T-helper 2 cell treated with Interferon-gamma antibody and Interleukin-4, amounts not matched to agents 5 μg/mL and 100 μg/mL, for 36 hours (primary cell): ENCODE data around the gene PPARG.
A peak's percentile ranks its signal among the peaks of the same experiment; 100 is the strongest.
"Not testable (repeated sequence)": the region's sequence is repeated elsewhere in the genome, so short reads cannot be mapped to it uniquely, and the experiment has no call there.

ENCODE experiments used
- DNase-seq: peaks from one replicate; pipeline ENCODE4 v3.0.0; 2021; ENCODE audit warnings: low spot score
- H3K27ac Mint-ChIP-seq: one replicate; pipeline ENCODE4 v1.8.0; 2021; ENCODE audit warnings: mild to moderate bottlenecking, mixed read lengths
- H3K27me3 Mint-ChIP-seq: one replicate; pipeline ENCODE4 v1.8.0; 2021; ENCODE audit warnings: low read depth, mixed read lengths
- H3K36me3 Mint-ChIP-seq: one replicate; pipeline ENCODE4 v1.8.0; 2021; ENCODE audit warnings: low read depth, mixed read lengths
- H3K4me1 Mint-ChIP-seq: one replicate; pipeline ENCODE4 v1.8.0; 2021; ENCODE audit warnings: low read depth, mixed read lengths
- H3K4me3 Mint-ChIP-seq: one replicate; pipeline ENCODE4 v1.8.0; 2022; ENCODE audit warnings: mild to moderate bottlenecking, moderate library complexity, mixed read lengths
- H3K9me3 Mint-ChIP-seq: one replicate; pipeline ENCODE4 v1.8.0; 2021; ENCODE audit warnings: mixed read lengths

The PPARG gene

DNA sequence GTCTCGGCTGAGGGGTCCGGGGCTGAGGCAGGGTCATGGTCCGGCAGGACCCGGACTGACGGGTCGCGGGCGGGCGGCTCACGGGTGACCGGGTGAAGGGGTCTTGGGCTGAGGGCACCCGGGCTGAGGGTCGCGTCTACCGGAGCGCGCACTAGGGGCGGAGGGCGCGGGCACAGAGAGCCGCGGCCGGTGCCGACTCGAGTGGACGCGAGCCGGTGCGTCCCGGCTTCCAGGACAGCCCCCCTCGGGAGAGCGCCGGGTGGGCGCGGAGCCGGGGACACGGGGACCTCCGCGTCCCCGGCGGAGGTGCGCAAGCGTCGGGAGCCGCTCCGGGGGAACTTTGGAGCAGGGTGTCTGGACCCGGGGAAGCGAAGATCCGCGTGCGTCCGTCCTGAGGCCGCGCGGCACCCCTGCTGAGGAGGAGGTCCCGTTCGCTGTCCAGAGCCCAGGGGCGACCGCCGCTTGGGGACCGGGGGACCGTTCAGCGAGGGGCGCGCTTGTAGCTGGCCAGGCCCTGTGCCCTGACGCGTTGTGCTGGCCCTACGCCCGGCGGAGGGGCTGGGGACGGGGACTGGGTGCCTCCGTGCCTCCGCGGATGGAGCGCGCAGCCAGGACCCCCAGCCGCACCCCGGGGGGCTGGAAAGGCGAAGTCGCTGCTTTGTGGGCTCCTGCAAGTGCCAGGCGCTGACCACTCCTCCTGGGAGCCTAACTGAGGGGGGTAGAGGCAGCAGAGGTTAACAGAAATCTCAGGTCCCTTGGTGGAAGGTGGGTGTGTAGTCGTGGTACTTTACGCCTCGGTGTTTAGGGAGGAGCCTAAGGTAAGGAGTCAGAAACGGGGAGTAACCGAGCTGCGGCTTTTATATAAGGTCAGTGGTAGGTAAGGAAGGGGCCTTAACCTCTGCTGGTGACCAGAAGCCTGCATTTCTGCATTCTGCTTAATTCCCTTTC lies at the start of gene PPARG:
Gene PPARG (plus strand): TSS at position 889 of the 948 bp plus-strand sequence. CDS start 90,642 bp downstream, outside the sequence.
- H3K4me3 Mint-ChIP-seq, result peak within 1 kb of the TSS; percentile 65
- H3K4me1 Mint-ChIP-seq, result peaks cover 6% of the 10 kb centered on the region
- H3K27me3 Mint-ChIP-seq, result peaks cover 35% of the 10 kb centered on the region
- no peaks in the 10 kb centered on the region for H3K9me3 Mint-ChIP-seq
- H3K36me3 Mint-ChIP-seq, result no peaks in the 10 kb centered on the region
- H3K27ac Mint-ChIP-seq, result no peak within 1 kb of the TSS
- peak; percentile 52 for DNase-seq

DNA sequence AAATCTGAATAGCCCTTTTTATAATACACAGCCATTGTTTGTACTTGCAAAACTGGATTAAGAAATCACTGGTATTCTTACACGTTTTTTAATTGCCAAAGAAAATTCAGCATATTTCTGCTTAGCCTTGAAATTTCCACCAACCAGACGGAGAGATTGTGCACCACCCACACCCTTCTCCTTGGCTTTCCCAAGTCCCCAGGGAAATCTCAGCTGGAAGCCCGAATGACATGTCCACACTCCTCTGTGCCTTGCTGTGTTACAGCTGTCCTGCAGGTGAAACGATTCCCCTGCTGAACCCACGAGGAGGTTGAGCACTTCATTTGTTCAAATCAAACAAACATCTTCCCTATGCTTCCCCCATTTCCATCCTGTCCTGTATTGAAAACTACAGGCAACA lies 49.6 kb upstream of the PPARG start:
- Mint-ChIP-seq H3K36me3 (no peaks in the 10 kb centered on the region), H3K4me3 (no peak overlapping the region), H3K9me3 (no peaks in the 10 kb centered on the region), H3K27ac (no peak overlapping the region), H3K4me1 (no peaks in the 10 kb centered on the region), H3K27me3 (no peaks in the 10 kb centered on the region)
- no peak for DNase-seq

- Mint-ChIP-seq H3K9me3 (peaks cover 5% of the 10 kb centered on the region), H3K27me3 (peaks cover 9% of the 10 kb centered on the region), H3K4me3 (no peak overlapping the region), H3K36me3 (no peaks in the 10 kb centered on the region), H3K27ac (no peak overlapping the region), H3K4me1 (peaks cover 9% of the 10 kb centered on the region)
- no peak for DNase-seq
These were observed 46.1 kb upstream of the PPARG start for GRCh38 chr3:12242772-12243171.

- H3K9me3 Mint-ChIP-seq, result peaks cover 19% of the 10 kb centered on the region
- H3K4me1 Mint-ChIP-seq, result peaks cover 9% of the 10 kb centered on the region
- no peak for DNase-seq
- peak overlapping the region; percentile 76 for H3K27ac Mint-ChIP-seq
- no peaks in the 10 kb centered on the region for H3K36me3 Mint-ChIP-seq
- H3K27me3 Mint-ChIP-seq, result peaks cover 15% of the 10 kb centered on the region
- peak overlapping the region; percentile 23 for H3K4me3 Mint-ChIP-seq
These were observed 42.2 kb upstream of the PPARG start for GRCh38 chr3:12246497-12247163.

GRCh38 chr3:12247411-12247810 lies 41.5 kb upstream of the PPARG start:
- Mint-ChIP-seq H3K27ac (no peak overlapping the region), H3K36me3 (no peaks in the 10 kb centered on the region), H3K4me1 (peaks cover 9% of the 10 kb centered on the region), H3K9me3 (peaks cover 19% of the 10 kb centered on the region), H3K27me3 (peaks cover 15% of the 10 kb centered on the region), H3K4me3 (no peak overlapping the region)
- no peak for DNase-seq

DNA sequence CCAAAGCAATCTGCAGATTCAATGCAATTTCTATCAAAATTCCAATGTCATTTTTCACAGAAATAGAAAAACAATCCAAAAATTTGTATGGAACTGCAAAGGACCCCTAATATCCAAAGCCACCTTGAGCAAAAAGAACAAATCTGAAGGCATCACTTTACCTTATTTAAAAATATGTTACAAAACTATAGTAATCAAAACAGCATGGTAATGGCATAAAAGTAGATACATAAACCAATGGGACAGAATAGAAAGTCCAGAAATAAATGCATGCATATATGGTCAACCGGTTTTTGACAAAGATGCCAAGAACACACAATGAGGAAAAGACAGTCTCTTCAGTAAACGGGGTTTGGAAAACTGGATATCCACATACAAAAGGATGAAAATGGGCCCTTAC lies 39.4 kb upstream of the PPARG start:
- H3K4me1 Mint-ChIP-seq, result peaks cover 9% of the 10 kb centered on the region
- peaks cover 22% of the 10 kb centered on the region for H3K27me3 Mint-ChIP-seq
- H3K9me3 Mint-ChIP-seq, result peaks cover 19% of the 10 kb centered on the region
- no peak overlapping the region for H3K4me3 Mint-ChIP-seq
- no peak for DNase-seq
- H3K27ac Mint-ChIP-seq, result no peak overlapping the region
- H3K36me3 Mint-ChIP-seq, result no peaks in the 10 kb centered on the region

GRCh38 chr3:12252889-12253288 lies 36.0 kb upstream of the PPARG start:
- DNase-seq, result no peak
- no peaks in the 10 kb centered on the region for H3K4me1 Mint-ChIP-seq
- no peak overlapping the region for H3K27ac Mint-ChIP-seq
- H3K27me3 Mint-ChIP-seq, result peaks cover 13% of the 10 kb centered on the region
- no peak overlapping the region for H3K4me3 Mint-ChIP-seq
- H3K9me3 Mint-ChIP-seq, result peaks cover 15% of the 10 kb centered on the region
- H3K36me3 Mint-ChIP-seq, result no peaks in the 10 kb centered on the region

GRCh38 chr3:12253516-12254343 lies 35.1 kb upstream of the PPARG start:
- Mint-ChIP-seq H3K4me3 (no peak overlapping the region), H3K4me1 (no peaks in the 10 kb centered on the region), H3K9me3 (peaks cover 14% of the 10 kb centered on the region), H3K36me3 (no peaks in the 10 kb centered on the region), H3K27ac (no peak overlapping the region), H3K27me3 (peaks cover 13% of the 10 kb centered on the region)
- DNase-seq, result no peak

DNA sequence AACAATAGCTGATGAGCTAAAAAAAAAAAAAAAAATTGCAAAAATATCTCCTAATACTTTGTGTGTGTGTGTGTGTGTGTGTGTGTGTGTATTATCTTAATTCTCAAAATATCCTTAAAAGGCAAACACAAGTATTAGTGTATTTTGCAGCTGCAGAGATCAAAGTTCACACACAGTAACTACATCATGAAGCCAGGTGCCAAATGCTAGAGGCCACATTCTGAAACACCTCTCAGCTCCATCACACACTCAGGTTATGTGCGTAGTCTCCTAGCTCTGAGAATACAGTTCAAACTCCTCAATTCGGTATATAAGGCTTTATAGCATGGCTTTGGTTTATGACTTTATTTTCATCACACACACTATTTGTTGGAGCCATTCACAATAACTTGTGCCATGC lies 33.5 kb upstream of the PPARG start:
- no peak overlapping the region for H3K27ac Mint-ChIP-seq
- H3K4me1 Mint-ChIP-seq, result no peaks in the 10 kb centered on the region
- H3K27me3 Mint-ChIP-seq, result peaks cover 6% of the 10 kb centered on the region
- H3K4me3 Mint-ChIP-seq, result no peak overlapping the region
- no peaks in the 10 kb centered on the region for H3K9me3 Mint-ChIP-seq
- no peak for DNase-seq
- no peaks in the 10 kb centered on the region for H3K36me3 Mint-ChIP-seq

DNA sequence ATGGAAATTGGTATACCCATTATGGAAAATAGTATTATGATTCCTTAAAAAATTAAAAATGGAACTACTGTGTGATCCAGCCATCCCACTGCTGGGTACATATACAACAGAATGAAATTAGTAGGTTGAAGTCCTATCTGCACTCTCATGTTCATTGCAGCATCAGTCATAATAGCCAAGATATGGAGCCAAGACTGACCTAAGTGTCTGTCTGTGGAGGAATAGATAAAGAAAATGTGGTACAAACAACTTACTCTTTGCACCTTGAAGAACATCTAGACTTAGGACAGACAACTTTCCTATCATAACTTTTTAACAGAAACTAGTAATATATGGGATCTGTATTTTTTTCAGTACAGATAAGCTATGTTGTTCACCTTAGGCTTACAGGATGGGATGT lies 30.0 kb upstream of the PPARG start:
- no peak overlapping the region for H3K4me3 Mint-ChIP-seq
- H3K36me3 Mint-ChIP-seq, result no peaks in the 10 kb centered on the region
- no peak for DNase-seq
- no peak overlapping the region for H3K27ac Mint-ChIP-seq
- H3K4me1 Mint-ChIP-seq, result no peaks in the 10 kb centered on the region
- H3K9me3 Mint-ChIP-seq, result no peaks in the 10 kb centered on the region
- H3K27me3 Mint-ChIP-seq, result peaks cover 3% of the 10 kb centered on the region

DNA sequence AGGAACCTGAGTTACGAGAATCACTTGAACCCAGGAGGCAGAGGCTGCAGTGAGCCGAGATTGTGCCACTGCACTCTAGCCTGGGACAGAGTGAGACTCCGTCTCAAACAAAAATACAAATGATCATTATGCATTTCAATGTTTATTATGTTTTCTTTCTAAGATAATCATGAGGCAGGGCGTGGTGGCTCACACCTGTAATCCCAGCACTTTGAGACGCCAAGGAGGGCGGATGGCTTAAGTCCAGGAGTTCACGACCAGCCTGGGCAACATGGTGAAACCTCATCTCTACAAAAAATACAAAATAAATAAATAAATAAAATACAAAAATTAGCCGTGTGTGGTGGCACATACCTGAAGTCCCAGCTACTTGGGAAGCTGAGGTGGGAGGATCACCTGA lies 26.7 kb upstream of the PPARG start:
- H3K4me1 Mint-ChIP-seq, H3K9me3 Mint-ChIP-seq, DNase-seq, H3K27ac Mint-ChIP-seq, H3K36me3 Mint-ChIP-seq, H3K4me3 Mint-ChIP-seq: not testable (repeated sequence)
- peaks cover 10% of the 10 kb centered on the region for H3K27me3 Mint-ChIP-seq

DNA sequence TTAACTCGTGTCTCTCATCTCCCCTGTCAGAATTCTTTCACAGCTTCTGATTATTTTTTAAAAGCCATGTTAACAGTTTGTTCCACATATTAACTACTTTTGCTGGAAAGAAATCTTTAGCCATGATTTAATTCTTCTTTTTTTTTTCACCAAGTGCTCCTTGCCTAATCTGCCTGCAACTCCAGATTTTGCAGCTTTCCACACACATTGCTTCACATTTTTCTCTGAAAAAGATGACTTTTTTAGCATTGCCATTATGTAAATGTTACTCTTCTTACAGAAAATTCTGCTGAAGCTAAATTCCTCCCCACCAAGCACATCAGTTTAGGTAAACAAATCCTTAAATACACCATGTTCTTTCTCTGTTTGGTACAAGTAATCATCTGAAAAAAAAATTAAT lies 23.4 kb upstream of the PPARG start:
- H3K4me1 Mint-ChIP-seq, result no peaks in the 10 kb centered on the region
- H3K9me3 Mint-ChIP-seq, result no peaks in the 10 kb centered on the region
- H3K27ac Mint-ChIP-seq, result no peak overlapping the region
- no peak overlapping the region for H3K4me3 Mint-ChIP-seq
- H3K27me3 Mint-ChIP-seq, result peaks cover 17% of the 10 kb centered on the region
- DNase-seq, result no peak
- H3K36me3 Mint-ChIP-seq, result no peaks in the 10 kb centered on the region

DNA sequence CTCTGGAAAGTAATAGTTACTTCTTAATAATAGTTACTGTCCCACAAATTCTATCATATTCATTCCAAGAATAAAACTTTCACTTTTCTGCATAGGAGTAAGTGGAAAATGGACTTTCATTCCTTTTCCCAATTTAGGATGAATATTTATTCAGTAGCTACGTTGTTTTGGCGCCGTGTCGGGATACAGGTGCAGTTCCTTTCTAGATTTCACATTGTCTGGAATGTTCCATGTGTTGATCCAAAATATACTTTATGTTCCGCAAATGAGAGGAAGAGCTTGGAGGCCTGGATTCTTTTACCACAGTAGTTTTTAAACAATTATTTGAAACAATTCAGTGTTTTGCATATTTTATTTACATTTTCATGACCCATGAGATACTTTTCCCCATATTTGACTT lies 22.8 kb upstream of the PPARG start:
- H3K4me1 Mint-ChIP-seq, result no peaks in the 10 kb centered on the region
- no peak overlapping the region for H3K4me3 Mint-ChIP-seq
- peaks cover 17% of the 10 kb centered on the region for H3K27me3 Mint-ChIP-seq
- H3K36me3 Mint-ChIP-seq, result no peaks in the 10 kb centered on the region
- no peak overlapping the region for H3K27ac Mint-ChIP-seq
- no peak for DNase-seq
- no peaks in the 10 kb centered on the region for H3K9me3 Mint-ChIP-seq
